H9 (cell line): Measurements from ENCODE around the gene SSTR4. TPM values are rescaled to one million over a fixed set of nuclear protein-coding genes. Genes with fewer than 3 reads are reported as not detected.

Source experiments
- DNase-seq: peaks from one replicate; pipeline ENCODE4 v3.0.0-alpha.2; 2017
- H2AFZ ChIP-seq: one replicate; pipeline ENCODE4 v1.6.1; 2013; ENCODE audit warnings: mild to moderate bottlenecking, low read length, control low read depth, moderate library complexity
- H2AK5ac ChIP-seq: 2 replicates; pipeline ENCODE4 v1.6.1; 2013; ENCODE audit warnings: low read length, control low read depth, mixed read lengths; ENCODE audit not compliant: insufficient read length
- H2BK120ac ChIP-seq: one replicate; pipeline ENCODE4 v1.6.1; 2013; ENCODE audit warnings: low read depth, mild to moderate bottlenecking, low read length, control low read depth, inconsistent platforms; ENCODE audit not compliant: poor library complexity, severe bottlenecking
- H2BK12ac ChIP-seq: 2 replicates; pipeline ENCODE4 v1.6.1; 2013; ENCODE audit warnings: low read length, control low read depth, mixed read lengths, low read depth; ENCODE audit not compliant: insufficient read length
- H2BK15ac ChIP-seq: 2 replicates; pipeline ENCODE4 v1.6.1; 2013; ENCODE audit warnings: low read depth, low read length, control low read depth
- H2BK20ac ChIP-seq: one replicate; pipeline ENCODE4 v1.6.1; 2013; ENCODE audit warnings: low read depth, mild to moderate bottlenecking, low read length, control low read depth, inconsistent platforms; ENCODE audit not compliant: poor library complexity, severe bottlenecking
- H2BK5ac ChIP-seq: 2 replicates; pipeline ENCODE4 v1.6.1; 2013; ENCODE audit warnings: low read length, control low read depth, mixed read lengths; ENCODE audit not compliant: insufficient read length
- H3K14ac ChIP-seq: 2 replicates; pipeline ENCODE4 v1.6.1; 2013; ENCODE audit warnings: low read length, control low read depth; ENCODE audit not compliant: insufficient read depth
- H3K18ac ChIP-seq: 2 replicates; pipeline ENCODE4 v1.6.1; 2013; ENCODE audit warnings: low read depth, mild to moderate bottlenecking, mixed read lengths, low read length, control low read depth; ENCODE audit not compliant: insufficient read length
- H3K23ac ChIP-seq: 2 replicates; pipeline ENCODE4 v1.6.1; 2013; ENCODE audit warnings: low read length, control low read depth, mixed read lengths, low read depth; ENCODE audit not compliant: insufficient read length
- H3K23me2 ChIP-seq: 2 replicates; pipeline ENCODE4 v1.6.1; 2013; ENCODE audit warnings: low read depth, mild to moderate bottlenecking, mixed read lengths, low read length, control low read depth; ENCODE audit not compliant: insufficient read length, poor library complexity, severe bottlenecking
- H3K27ac ChIP-seq: 2 replicates; pipeline ENCODE4 v1.5.1; 2013; ENCODE audit warnings: low read length, control low read depth, mixed read lengths, low read depth; ENCODE audit not compliant: insufficient read length
- H3K27me3 ChIP-seq: 2 replicates; pipeline ENCODE4 v1.6.1; 2013; ENCODE audit warnings: low read length, control low read depth, inconsistent platforms; ENCODE audit not compliant: insufficient read depth
- H3K4ac ChIP-seq: 2 replicates; pipeline ENCODE4 v1.6.1; 2013; ENCODE audit warnings: low read depth, mild to moderate bottlenecking, control low read depth, inconsistent platforms, low read length, moderate library complexity
- H3K4me1 ChIP-seq: 2 replicates; pipeline ENCODE4 v1.6.1; 2013; ENCODE audit warnings: low read length, control low read depth, inconsistent platforms; ENCODE audit not compliant: insufficient read depth
- H3K4me2 ChIP-seq: 2 replicates; pipeline ENCODE4 v1.6.1; 2013; ENCODE audit warnings: low read length, control low read depth, mixed read lengths; ENCODE audit not compliant: insufficient read length, insufficient read depth
- H3K56ac ChIP-seq: 2 replicates; pipeline ENCODE4 v1.6.1; 2013; ENCODE audit warnings: low read depth, mild to moderate bottlenecking, mixed read lengths, low read length, control low read depth; ENCODE audit not compliant: insufficient read length
- H3K79me1 ChIP-seq: 2 replicates; pipeline ENCODE4 v1.6.1; 2013; ENCODE audit warnings: low read depth, mild to moderate bottlenecking, moderate library complexity, low read length, control low read depth, inconsistent platforms; ENCODE audit not compliant: insufficient read depth, poor library complexity, severe bottlenecking
- H3K79me2 ChIP-seq: 2 replicates; pipeline ENCODE4 v1.6.1; 2013; ENCODE audit warnings: low read length, control low read depth, inconsistent platforms; ENCODE audit not compliant: insufficient read depth
- H3K9ac ChIP-seq: 2 replicates; pipeline ENCODE4 v1.6.1; 2013; ENCODE audit warnings: low read length, control low read depth, mixed read lengths; ENCODE audit not compliant: insufficient read length; ENCODE audit errors: extremely low read depth
- H3K9me3 ChIP-seq: one replicate; pipeline ENCODE4 v1.6.1; 2013; ENCODE audit warnings: low read depth, low read length, inconsistent platforms; ENCODE audit not compliant: control insufficient read depth
- H3T11ph ChIP-seq: one replicate; pipeline ENCODE4 v1.6.1; 2013; ENCODE audit warnings: mild to moderate bottlenecking, low read length, control low read depth, inconsistent platforms
- H4K20me1 ChIP-seq: one replicate; pipeline ENCODE4 v1.6.1; 2013; ENCODE audit not compliant: control insufficient read depth, insufficient read length, insufficient read depth
- H4K5ac ChIP-seq: 2 replicates; pipeline ENCODE4 v1.6.1; 2013; ENCODE audit warnings: low read depth, mild to moderate bottlenecking, mixed read lengths, low read length, control low read depth; ENCODE audit not compliant: insufficient read length
- H4K8ac ChIP-seq: replicated peaks from 2 replicates; pipeline ENCODE4 v1.6.1; 2013; ENCODE audit warnings: low read length, control low read depth, mixed read lengths, low read depth; ENCODE audit not compliant: insufficient read length
- H4K91ac ChIP-seq: 2 replicates; pipeline ENCODE4 v1.6.1; 2013; ENCODE audit warnings: low read depth, mild to moderate bottlenecking, moderate library complexity, mixed read lengths, low read length, control low read depth; ENCODE audit not compliant: insufficient read length
- H3K27ac Mint-ChIP-seq, 3 experiments: 2 replicates in 2 of 3; 3 replicates in 1 of 3; pipeline ENCODE4 v1.8.0; 2020 to 2021; ENCODE audit warnings: mixed read lengths in 3 of 3, mild to moderate bottlenecking in 1 of 3, moderate library complexity in 1 of 3
- H3K27me3 Mint-ChIP-seq: 2 replicates; pipeline ENCODE4 v1.8.0; 2021; ENCODE audit warnings: low read depth, mild to moderate bottlenecking, moderate library complexity, mixed read lengths
- H3K36me3 Mint-ChIP-seq, 3 experiments: 2 replicates in 2 of 3; 3 replicates in 1 of 3; pipeline ENCODE4 v1.8.0; 2020 to 2021; ENCODE audit warnings: low read depth in 3 of 3, mixed read lengths in 3 of 3; ENCODE audit not compliant: insufficient read depth in 1 of 3
- H3K4me1 Mint-ChIP-seq, 2 experiments: 2 replicates each; pipeline ENCODE4 v1.8.0; 2020; ENCODE audit warnings: mixed read lengths in 2 of 2
- H3K4me3 Mint-ChIP-seq, 2 experiments: 2 replicates in 1 of 2; 3 replicates in 1 of 2; pipeline ENCODE4 v1.8.0; 2020 to 2021; ENCODE audit warnings: mild to moderate bottlenecking in 2 of 2, mixed read lengths in 2 of 2, moderate library complexity in 1 of 2
- H3K9me3 Mint-ChIP-seq, 2 experiments: 2 replicates in 1 of 2; 3 replicates in 1 of 2; pipeline ENCODE4 v1.8.0; 2020; ENCODE audit warnings: mild to moderate bottlenecking in 2 of 2, mixed read lengths in 2 of 2, moderate library complexity in 1 of 2
- WGBS: extraction: QIAGEN DNeasy Blood & Tissue Kit; methylation state at CpG from one replicate; pipeline ENCODE4 v1.1.7; 2013; ENCODE audit warnings: missing lambda C conversion rate, low lambda C conversion rate, mixed read lengths; ENCODE audit not compliant: insufficient read length; ENCODE audit errors: extremely low coverage; 5-methylcytosine and 5-hydroxymethylcytosine counted together
- total RNA-seq: library from RNA; stranded (reverse); gene quantifications from 2 replicates; pipeline ENCODE4 v1.2.1, GENCODE V29; 2021
- TF ChIP-seq, protein P1 (sequence below): fragments of 200-600 bp; sonication (generic); conservative IDR thresholded peaks from 3 replicates; pipeline ENCODE4 v1.8.0; 2021; ENCODE audit warnings: antibody characterized with exemption, mild to moderate bottlenecking

Gene SSTR4
- total RNA-seq, 1 experiment from 2014 or later, result not detected

DNA sequence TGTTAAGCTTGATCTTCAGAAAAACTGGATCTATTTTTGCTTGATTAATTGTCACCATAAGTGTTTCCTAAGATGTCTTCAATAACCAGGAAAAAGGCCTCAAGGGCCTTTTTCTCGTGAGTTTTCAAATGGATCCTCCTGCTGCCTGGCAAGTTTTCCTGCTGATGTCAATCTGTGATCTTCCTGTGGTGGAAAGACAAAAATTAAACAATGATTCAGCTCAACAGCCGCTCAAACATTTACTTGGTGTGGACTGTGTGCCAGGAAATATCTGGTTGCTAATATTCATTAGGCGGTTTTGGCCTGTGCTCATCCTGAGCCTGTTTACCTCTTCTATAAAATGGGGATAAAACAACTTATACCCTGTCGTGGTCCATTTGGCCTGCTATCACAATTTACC lies 35.4 kb upstream of the SSTR4 start:
- peaks cover 0 to 3% of the 10 kb centered on the region in 2 experiments; a peak in 2 of 5 replicates for H3K9me3 Mint-ChIP-seq
- Histone ChIP-seq H2BK12ac (no peak overlapping the region), H3K79me1 (no peaks in the 10 kb centered on the region), H4K5ac (no peak overlapping the region), H4K8ac (no peak overlapping the region), H3K23ac (no peak overlapping the region), H3K4me2 (no peak overlapping the region), H3K23me2 (no peaks in the 10 kb centered on the region), H4K91ac (no peak overlapping the region), H2AFZ (no peak overlapping the region), H3K4me1 (no peaks in the 10 kb centered on the region), H2BK15ac (no peak overlapping the region), H3K79me2 (no peaks in the 10 kb centered on the region), H3K9me3 (no peaks in the 10 kb centered on the region), H4K20me1 (no peaks in the 10 kb centered on the region), H2AK5ac (no peak overlapping the region), H3K18ac (no peak overlapping the region), H2BK5ac (no peak overlapping the region), H3K4ac (no peak overlapping the region), H3K14ac (no peak overlapping the region), H3K56ac (no peak overlapping the region), H2BK120ac (no peak overlapping the region), H3K9ac (no peak overlapping the region), H3K27ac (no peak overlapping the region), H3K27me3 (no peaks in the 10 kb centered on the region), H2BK20ac (no peak overlapping the region), H3T11ph (no peak overlapping the region)
- WGBS, result no CpG with 5 or more reads among the region's 4 CpGs
- no peak overlapping the region for H3K4me3 Mint-ChIP-seq
- TF ChIP-seq, protein P1, sequence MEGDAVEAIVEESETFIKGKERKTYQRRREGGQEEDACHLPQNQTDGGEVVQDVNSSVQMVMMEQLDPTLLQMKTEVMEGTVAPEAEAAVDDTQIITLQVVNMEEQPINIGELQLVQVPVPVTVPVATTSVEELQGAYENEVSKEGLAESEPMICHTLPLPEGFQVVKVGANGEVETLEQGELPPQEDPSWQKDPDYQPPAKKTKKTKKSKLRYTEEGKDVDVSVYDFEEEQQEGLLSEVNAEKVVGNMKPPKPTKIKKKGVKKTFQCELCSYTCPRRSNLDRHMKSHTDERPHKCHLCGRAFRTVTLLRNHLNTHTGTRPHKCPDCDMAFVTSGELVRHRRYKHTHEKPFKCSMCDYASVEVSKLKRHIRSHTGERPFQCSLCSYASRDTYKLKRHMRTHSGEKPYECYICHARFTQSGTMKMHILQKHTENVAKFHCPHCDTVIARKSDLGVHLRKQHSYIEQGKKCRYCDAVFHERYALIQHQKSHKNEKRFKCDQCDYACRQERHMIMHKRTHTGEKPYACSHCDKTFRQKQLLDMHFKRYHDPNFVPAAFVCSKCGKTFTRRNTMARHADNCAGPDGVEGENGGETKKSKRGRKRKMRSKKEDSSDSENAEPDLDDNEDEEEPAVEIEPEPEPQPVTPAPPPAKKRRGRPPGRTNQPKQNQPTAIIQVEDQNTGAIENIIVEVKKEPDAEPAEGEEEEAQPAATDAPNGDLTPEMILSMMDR, result no peak
- no peak for DNase-seq
- no peak overlapping the region for H3K27ac Mint-ChIP-seq
- peaks cover 4% of the 10 kb centered on the region for H3K27me3 Mint-ChIP-seq
- H3K4me1 Mint-ChIP-seq, result peaks cover 0 to 2% of the 10 kb centered on the region in 2 experiments; a peak in 3 of 4 replicates
- H3K36me3 Mint-ChIP-seq, result no peaks in the 10 kb centered on the region
